Tibial nerve (tissue), 3 donors: Measurements from ENCODE around the gene NDC1.

Experiments used
- CTCF ChIP-seq, 5 experiments: fragments of 200-600 bp in 3 of 5; fragments of 450-650 bp in 2 of 5; sonication (generic) in 3 of 5; IDR thresholded peaks; one replicate each; pipeline ENCODE4 v1.5.1; 2016 to 2019; ENCODE audit warnings: antibody characterized with exemption in 5 of 5, mild to moderate bottlenecking in 3 of 5, moderate library complexity in 2 of 5
- POLR2A ChIP-seq, 2 donors: fragments of 450-650 bp; IDR thresholded peaks; one replicate each; pipeline ENCODE4 v1.6.1; 2017; ENCODE audit warnings: antibody characterized with exemption in 2 of 2, mild to moderate bottlenecking in 2 of 2, moderate library complexity in 2 of 2

- TF ChIP-seq CTCF (IDR thresholded peaks at IDR 0.05) (no peak), POLR2A (IDR thresholded peaks at IDR 0.05) (no peak)
Measured at GRCh38 chr1:53799141-53799540, 39.0 kb downstream of the NDC1 start.
